ENCODE measurements around the gene UBQLN1.

DNA sequence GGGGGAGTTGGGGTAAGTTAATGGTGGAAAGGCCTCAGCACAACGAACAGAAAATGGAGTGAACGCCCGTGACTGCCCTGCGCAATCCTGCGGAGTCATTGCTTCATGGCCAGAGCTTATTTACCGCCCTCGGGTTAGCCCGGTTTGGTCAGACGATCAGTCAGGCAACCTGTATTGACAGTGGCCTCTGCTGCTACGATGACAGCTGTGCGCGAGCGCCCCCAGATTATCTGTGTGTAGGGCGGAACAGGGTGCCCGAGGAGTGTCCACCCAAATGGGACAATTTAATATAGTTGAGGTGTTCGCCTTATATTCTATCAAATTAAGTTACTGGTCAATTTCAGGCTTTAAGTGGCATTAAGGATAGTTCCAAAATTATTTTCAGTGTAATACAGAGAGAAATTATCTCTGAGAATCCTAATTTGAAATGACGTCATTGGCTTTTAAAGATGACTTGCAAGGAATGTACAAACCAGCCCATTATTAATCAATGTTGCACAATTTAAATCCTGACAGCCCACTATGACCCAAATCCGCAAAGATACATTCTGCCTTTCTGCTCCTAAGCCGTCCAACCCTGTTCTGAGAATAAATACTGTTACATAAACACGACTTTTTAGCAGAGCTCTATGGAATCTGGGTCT, 879 bp upstream of the UBQLN1 start:
- TF ChIP-seq, protein P1, sequence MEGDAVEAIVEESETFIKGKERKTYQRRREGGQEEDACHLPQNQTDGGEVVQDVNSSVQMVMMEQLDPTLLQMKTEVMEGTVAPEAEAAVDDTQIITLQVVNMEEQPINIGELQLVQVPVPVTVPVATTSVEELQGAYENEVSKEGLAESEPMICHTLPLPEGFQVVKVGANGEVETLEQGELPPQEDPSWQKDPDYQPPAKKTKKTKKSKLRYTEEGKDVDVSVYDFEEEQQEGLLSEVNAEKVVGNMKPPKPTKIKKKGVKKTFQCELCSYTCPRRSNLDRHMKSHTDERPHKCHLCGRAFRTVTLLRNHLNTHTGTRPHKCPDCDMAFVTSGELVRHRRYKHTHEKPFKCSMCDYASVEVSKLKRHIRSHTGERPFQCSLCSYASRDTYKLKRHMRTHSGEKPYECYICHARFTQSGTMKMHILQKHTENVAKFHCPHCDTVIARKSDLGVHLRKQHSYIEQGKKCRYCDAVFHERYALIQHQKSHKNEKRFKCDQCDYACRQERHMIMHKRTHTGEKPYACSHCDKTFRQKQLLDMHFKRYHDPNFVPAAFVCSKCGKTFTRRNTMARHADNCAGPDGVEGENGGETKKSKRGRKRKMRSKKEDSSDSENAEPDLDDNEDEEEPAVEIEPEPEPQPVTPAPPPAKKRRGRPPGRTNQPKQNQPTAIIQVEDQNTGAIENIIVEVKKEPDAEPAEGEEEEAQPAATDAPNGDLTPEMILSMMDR (IDR thresholded peaks at IDR 0.05): no peak
- no peak for TF ChIP-seq POLR2AphosphoS5 (IDR thresholded peaks at IDR 0.05)
